Panc1 (cell line): ENCODE results near the gene MAPKAPK3.

Experiments used
- CTCF ChIP-seq: fragments of 450-650 bp; IDR thresholded peaks from 2 replicates; pipeline ENCODE4 v1.5.1; 2017; ENCODE audit warnings: mild to moderate bottlenecking
- SIN3A ChIP-seq: IDR thresholded peaks from 2 replicates; pipeline ENCODE4 v1.6.1; 2012; ENCODE audit warnings: low read depth, mild to moderate bottlenecking, low read length, moderate library complexity, borderline replicate concordance; ENCODE audit not compliant: insufficient read depth

GRCh38 chr3:50583897-50584296 is 33.1 kb upstream of the MAPKAPK3 start:
- TF ChIP-seq CTCF: no peak
- TF ChIP-seq SIN3A: no peak
